Endothelial cell of umbilical vein (primary cell): ENCODE measurements around the gene NKD2. TPM values are rescaled to one million over a fixed set of nuclear protein-coding genes. Genes with fewer than 3 reads are reported as not detected.

Experiments used
- BruUV-seq: library from RNA; stranded (reverse); fragments of 400-500 nt; replicated peaks from 2 replicates; lab custom pipeline; 2021; lab: Mats Ljungman, UMichigan
- CTCF ChIA-PET: fragments of 300-600, 350-600 bp; sonication (Branson Sonifier 250); formaldehyde crosslinking; loops from one replicate; lab custom pipeline; 2021; ENCODE audit warnings: antibody characterized with exemption, inconsistent platforms; lab: Charles Lee
- POLR2A ChIA-PET: fragments of 300-600, 350-600 bp; sonication (Branson Sonifier 250); formaldehyde crosslinking; loops from one replicate; lab custom pipeline; 2021; ENCODE audit warnings: antibody characterized with exemption, inconsistent platforms; lab: Charles Lee
- DNase-seq: peaks from one replicate; pipeline ENCODE4 v3.0.0-alpha.2; 2011; ENCODE audit warnings: low read depth, low spot score
- FAIRE-seq: peaks from 2 replicates; lab custom pipeline; 2011; peaks lifted over from hg19 to GRCh38; lab: Jason Lieb, UNC
- H2AFZ ChIP-seq: 2 replicates; pipeline ENCODE4 v1.6.0; 2012; ENCODE audit warnings: low read depth, low read length, control low read depth, inconsistent platforms
- H3K27ac ChIP-seq: 2 replicates; pipeline ENCODE4 v1.5.1; 2011; ENCODE audit warnings: low read depth, mild to moderate bottlenecking, control low read depth, low read length, moderate library complexity; ENCODE audit not compliant: insufficient read depth
- H3K27me3 ChIP-seq, 2 experiments: 2 replicates each; pipeline versions ENCODE4 v1.6.0 to v1.6.1; 2011; ENCODE audit warnings: low read length in 2 of 2, mixed read lengths in 1 of 2; ENCODE audit not compliant: control insufficient read depth in 2 of 2, insufficient read depth in 2 of 2
- H3K36me3 ChIP-seq, 2 experiments: 2 replicates in 1 of 2; 3 replicates in 1 of 2; pipeline ENCODE4 v1.5.1; 2011; ENCODE audit warnings: low read length in 2 of 2, mild to moderate bottlenecking in 1 of 2, moderate library complexity in 1 of 2; ENCODE audit not compliant: control insufficient read depth in 2 of 2, insufficient read depth in 2 of 2; ENCODE audit errors: extremely low read depth in 1 of 2
- H3K4me1 ChIP-seq: 3 replicates; pipeline ENCODE4 v1.5.1; 2011; ENCODE audit warnings: mild to moderate bottlenecking, low read length; ENCODE audit not compliant: control insufficient read depth, insufficient read depth; ENCODE audit errors: extremely low read depth
- H3K4me2 ChIP-seq: 2 replicates; pipeline ENCODE4 v1.6.1; 2011; ENCODE audit warnings: low read length, control low read depth, mixed read lengths; ENCODE audit not compliant: insufficient read depth
- H3K4me3 ChIP-seq, 3 experiments: fragments of 200-600 bp in 1 of 3; sonication (generic), shearing (Covaris generic) in 1 of 3; replicated peaks in 1 of 3; 2 replicates each; pipeline ENCODE4 v1.5.1; 2011 to 2016; ENCODE audit warnings: control low read depth in 3 of 3, low read length in 3 of 3, mild to moderate bottlenecking in 2 of 3, inconsistent platforms in 1 of 3, low read depth in 1 of 3, moderate library complexity in 1 of 3; ENCODE audit not compliant: insufficient read depth in 1 of 3
- H3K79me2 ChIP-seq: 2 replicates; pipeline ENCODE4 v1.6.0; 2012; ENCODE audit warnings: low read length, inconsistent platforms; ENCODE audit not compliant: control insufficient read depth, insufficient read depth
- H3K9ac ChIP-seq: replicated peaks from 2 replicates; pipeline ENCODE3; 2011; ENCODE audit warnings: low read length, control low read depth; ENCODE audit not compliant: insufficient read depth; ENCODE audit errors: extremely low read depth
- H3K9me1 ChIP-seq: replicated peaks from 3 replicates; pipeline ENCODE4 v1.6.0; 2011; ENCODE audit warnings: mild to moderate bottlenecking, low read length; ENCODE audit not compliant: control insufficient read depth, insufficient read depth; ENCODE audit errors: extremely low read depth
- H3K9me3 ChIP-seq: replicated peaks from 2 replicates; pipeline ENCODE4 v1.5.1; 2012; ENCODE audit warnings: low read length, inconsistent platforms; ENCODE audit not compliant: control insufficient read depth, insufficient read depth
- H4K20me1 ChIP-seq: replicated peaks from 2 replicates; pipeline ENCODE3; 2011; ENCODE audit warnings: mild to moderate bottlenecking, low read length; ENCODE audit not compliant: control insufficient read depth, insufficient read depth; ENCODE audit errors: extremely low read depth
- EZH2 ChIP-seq: IDR thresholded peaks from 2 replicates; pipeline ENCODE4 v1.6.1; 2012; ENCODE audit warnings: borderline replicate concordance, low read depth, mild to moderate bottlenecking, moderate library complexity, low read length, inconsistent platforms; ENCODE audit not compliant: severe bottlenecking
- FOS ChIP-seq: IDR thresholded peaks from 2 replicates; pipeline ENCODE4 v1.6.1; 2011; ENCODE audit warnings: mild to moderate bottlenecking, low read length, moderate library complexity, borderline replicate concordance; ENCODE audit not compliant: insufficient read depth
- GATA2 ChIP-seq: IDR thresholded peaks from 2 replicates; pipeline ENCODE4 v1.7.0; 2011; ENCODE audit warnings: low read depth, mild to moderate bottlenecking, moderate library complexity, mixed read lengths, low read length; ENCODE audit not compliant: insufficient read length, insufficient read depth
- JUN ChIP-seq: IDR thresholded peaks from 2 replicates; pipeline ENCODE4 v1.6.1; 2011; ENCODE audit warnings: borderline replicate concordance, low read depth; ENCODE audit not compliant: insufficient read length, insufficient read depth
- MYC ChIP-seq: IDR thresholded peaks from one replicate; pipeline ENCODE4 v1.6.1; 2011; ENCODE audit warnings: mild to moderate bottlenecking, low read depth, low read length
- POLR2A ChIP-seq: IDR thresholded peaks from 2 replicates; pipeline ENCODE4 v1.6.1; 2012; ENCODE audit warnings: low read depth, mild to moderate bottlenecking, control low read depth, low read length
- POLR2AphosphoS5 ChIP-seq: IDR thresholded peaks from 2 replicates; pipeline ENCODE4 v1.6.1; 2012; ENCODE audit warnings: low read depth, mild to moderate bottlenecking, control low read depth, low read length, moderate library complexity; ENCODE audit not compliant: insufficient read depth
- dilution Hi-C: fragments of 300-500 bp; cut with MboI; formaldehyde crosslinking; loops from one replicate; pipeline ENCODE4 v1.15.0; 2019; ENCODE audit warnings: low sequenced_read_pairs; ENCODE audit not compliant: extremely low pct_ligation_motif_present
- intact Hi-C: fragments of 100-400 bp; cut with micrococcal nuclease; formaldehyde crosslinking; loops from one replicate; pipeline ENCODE4 v1.10.0; 2022
- polyA plus RNA-seq, 4 experiments: library from polyadenylated mRNA; depleted of rRNA in 3 of 4; stranded (reverse) in 3 of 4; unstranded in 1 of 4; fragments of >200 nt; gene quantifications; 2 replicates each; pipeline versions ENCODE4 v1.2.1 to v1.2.3, GENCODE V29; 2011 to 2012; ENCODE audit warnings: missing spikeins in 1 of 4
- total RNA-seq: library from RNA; stranded (reverse); gene quantifications from 2 replicates; pipeline ENCODE4 v1.2.3, GENCODE V29; 2021
- TF ChIP-seq, protein P1 (sequence below): IDR thresholded peaks from 2 replicates; pipeline ENCODE4 v1.6.1; 2011; ENCODE audit not compliant: insufficient read depth, insufficient read length
- TF ChIP-seq, protein P2 (sequence below), 2 donors: IDR thresholded peaks; 1 replicate in 1 of 2; 2 replicates in 1 of 2; pipeline ENCODE4 v1.5.1; 2011; ENCODE audit warnings: low read length in 2 of 2, mild to moderate bottlenecking in 2 of 2, moderate library complexity in 2 of 2, control low read depth in 1 of 2, inconsistent platforms in 1 of 2, low read depth in 1 of 2; ENCODE audit not compliant: insufficient read depth in 1 of 2; ENCODE audit errors: extremely low read depth in 1 of 2

The NKD2 gene
- total and polyA plus RNA-seq, 2 donors (not counting 3 experiments of a cell fraction or from before 2014, with no cell fraction given): 0.08 TPM; not detected in 1

DNA sequence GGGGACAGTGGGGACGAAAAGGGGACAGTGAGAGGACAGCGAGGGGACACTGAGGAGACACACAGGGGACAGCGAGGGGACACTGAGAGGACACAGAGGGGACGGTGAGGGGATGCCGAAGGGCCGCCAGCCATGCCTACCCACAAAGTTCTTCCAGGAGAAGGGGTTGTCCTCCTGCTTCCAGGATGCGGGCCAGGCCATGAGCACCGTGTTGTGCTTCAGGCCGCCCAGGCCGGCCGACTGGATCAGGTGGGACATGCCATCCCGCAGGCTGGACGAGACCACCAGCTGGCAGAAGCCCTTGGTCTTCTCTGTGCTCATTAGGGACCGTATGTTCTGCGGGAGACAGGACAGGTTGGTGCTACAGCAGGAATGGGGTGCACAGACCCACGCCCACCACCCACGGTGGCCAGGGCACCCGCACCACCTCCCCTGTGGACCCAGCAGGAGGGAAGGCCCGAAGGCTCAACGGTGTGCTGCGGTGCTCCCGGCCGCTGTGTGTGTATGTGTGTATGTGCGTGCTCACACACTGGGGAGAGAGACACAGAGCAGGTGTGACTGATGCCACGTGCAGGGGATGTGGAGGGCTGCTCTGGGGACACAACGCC lies 56.6 kb downstream of the NKD2 start:
- CTCF ChIA-PET: no interaction called here
- H3K79me2 ChIP-seq: no peaks in the 10 kb centered on the region
- TF ChIP-seq, protein P1, sequence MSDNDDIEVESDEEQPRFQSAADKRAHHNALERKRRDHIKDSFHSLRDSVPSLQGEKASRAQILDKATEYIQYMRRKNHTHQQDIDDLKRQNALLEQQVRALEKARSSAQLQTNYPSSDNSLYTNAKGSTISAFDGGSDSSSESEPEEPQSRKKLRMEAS: no peak
- TF ChIP-seq JUN (no peak), FOS (no peak), POLR2A (no peak), MYC (no peak), POLR2AphosphoS5 (no peak), GATA2 (no peak), EZH2 (no peak)
- TF ChIP-seq, protein P2, sequence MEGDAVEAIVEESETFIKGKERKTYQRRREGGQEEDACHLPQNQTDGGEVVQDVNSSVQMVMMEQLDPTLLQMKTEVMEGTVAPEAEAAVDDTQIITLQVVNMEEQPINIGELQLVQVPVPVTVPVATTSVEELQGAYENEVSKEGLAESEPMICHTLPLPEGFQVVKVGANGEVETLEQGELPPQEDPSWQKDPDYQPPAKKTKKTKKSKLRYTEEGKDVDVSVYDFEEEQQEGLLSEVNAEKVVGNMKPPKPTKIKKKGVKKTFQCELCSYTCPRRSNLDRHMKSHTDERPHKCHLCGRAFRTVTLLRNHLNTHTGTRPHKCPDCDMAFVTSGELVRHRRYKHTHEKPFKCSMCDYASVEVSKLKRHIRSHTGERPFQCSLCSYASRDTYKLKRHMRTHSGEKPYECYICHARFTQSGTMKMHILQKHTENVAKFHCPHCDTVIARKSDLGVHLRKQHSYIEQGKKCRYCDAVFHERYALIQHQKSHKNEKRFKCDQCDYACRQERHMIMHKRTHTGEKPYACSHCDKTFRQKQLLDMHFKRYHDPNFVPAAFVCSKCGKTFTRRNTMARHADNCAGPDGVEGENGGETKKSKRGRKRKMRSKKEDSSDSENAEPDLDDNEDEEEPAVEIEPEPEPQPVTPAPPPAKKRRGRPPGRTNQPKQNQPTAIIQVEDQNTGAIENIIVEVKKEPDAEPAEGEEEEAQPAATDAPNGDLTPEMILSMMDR (IDR thresholded peaks at IDR 0.05; ENCODE audit: extremely low read depth in 1 of 2, insufficient read depth in 1 of 2, low read depth in 1 of 2, low read length in 2 of 2): no peak

More for the DNA sequence above, 56.6 kb downstream of the NKD2 start:
- H3K27ac ChIP-seq: no peak overlapping the region
- no peaks in the 10 kb centered on the region for H3K27me3 ChIP-seq
- H3K9me1 ChIP-seq: no peaks in the 10 kb centered on the region
- no peaks in the 10 kb centered on the region for H3K9me3 ChIP-seq
- no TSS peak for BruUV-seq
- no peak overlapping the region for H3K9ac ChIP-seq
- no peaks in the 10 kb centered on the region for H4K20me1 ChIP-seq
- intact Hi-C loops: no loop called here
- dilution Hi-C loops: no loop called here
- POLR2A ChIA-PET: no interaction called here
- no peak overlapping the region for H2AFZ ChIP-seq
- H3K4me1 ChIP-seq: no peaks in the 10 kb centered on the region
- peaks cover 0 to 33% of the 10 kb centered on the region in 2 experiments for H3K36me3 ChIP-seq
- no peak overlapping the region for H3K4me3 ChIP-seq
- no peak for FAIRE-seq
- no peak for DNase-seq
- no peak overlapping the region for H3K4me2 ChIP-seq
